Esophagus squamous epithelium (tissue), 5 donors: ENCODE results near the gene SMAD3. TPM values are rescaled to one million over a fixed set of nuclear protein-coding genes. Genes with fewer than 3 reads are reported as not detected.

Experiments
- DNase-seq: peaks from one replicate; lab custom pipeline; 2025; lab: John Stamatoyannopoulos, UW
- H3K27ac ChIP-seq, 4 donors: fragments of 200-600 bp; sonication (generic); one replicate each; pipeline ENCODE4 v1.5.1; 2016 to 2019; ENCODE audit warnings: mild to moderate bottlenecking in 1 of 4
- H3K27me3 ChIP-seq, 4 donors: fragments of 200-600 bp; sonication (generic); 1 replicate in 3 of 4; 2 replicates in 1 of 4; pipeline versions ENCODE4 v1.5.1 to v1.6.0; 2017 to 2021; ENCODE audit warnings: antibody characterized with exemption in 1 of 4
- H3K36me3 ChIP-seq, 3 donors: fragments of 200-600 bp; sonication (generic); one replicate each; pipeline ENCODE4 v1.5.1; 2016 to 2019
- H3K4me1 ChIP-seq, 3 donors: fragments of 200-600 bp; sonication (generic); one replicate each; pipeline ENCODE4 v1.5.1; 2017 to 2019
- H3K4me3 ChIP-seq, 4 donors: fragments of 200-600 bp; sonication (generic); 1 replicate in 3 of 4; 2 replicates in 1 of 4; pipeline ENCODE4 v1.5.1; 2016 to 2019; ENCODE audit warnings: mild to moderate bottlenecking in 2 of 4, moderate library complexity in 1 of 4
- H3K9me3 ChIP-seq, 3 donors: fragments of 200-600 bp; sonication (generic); one replicate each; pipeline ENCODE4 v1.5.1; 2016 to 2019
- POLR2A ChIP-seq, 4 donors: fragments of 450-650 bp; IDR thresholded peaks; one replicate each; pipeline ENCODE4 v1.6.1; 2017; ENCODE audit warnings: antibody characterized with exemption in 4 of 4, mild to moderate bottlenecking in 4 of 4, moderate library complexity in 3 of 4
- WGBS, 2 donors: methylation state at CpG; one replicate each; pipeline ENCODE4 v1.1.5; 2018; 5-methylcytosine and 5-hydroxymethylcytosine counted together
- intact Hi-C: fragments of 100-400 bp; cut with DNase I; formaldehyde crosslinking; loops from one replicate; pipeline ENCODE4 v1.15.0; 2022
- total RNA-seq, 4 donors: library from RNA; depleted of rRNA; stranded (reverse); fragments of >200 nt; gene quantifications; one replicate each; pipeline ENCODE4 v1.1.0, GENCODE V29; 2016
- TF ChIP-seq, protein P1 (sequence below), 6 experiments: fragments of 450-650 bp in 4 of 6; fragments of 200-600 bp in 2 of 6; sonication (generic) in 2 of 6; IDR thresholded peaks; one replicate each; pipeline ENCODE4 v1.5.1; 2016 to 2019; ENCODE audit warnings: antibody characterized with exemption in 6 of 6, mild to moderate bottlenecking in 4 of 6, moderate library complexity in 4 of 6
- donor health status: DM: yes; HTN: yes; CAD: no.

The SMAD3 gene
- total RNA-seq, 4 donors from 2014 or later, result 70.8 to 134 (median 105) TPM

DNA sequence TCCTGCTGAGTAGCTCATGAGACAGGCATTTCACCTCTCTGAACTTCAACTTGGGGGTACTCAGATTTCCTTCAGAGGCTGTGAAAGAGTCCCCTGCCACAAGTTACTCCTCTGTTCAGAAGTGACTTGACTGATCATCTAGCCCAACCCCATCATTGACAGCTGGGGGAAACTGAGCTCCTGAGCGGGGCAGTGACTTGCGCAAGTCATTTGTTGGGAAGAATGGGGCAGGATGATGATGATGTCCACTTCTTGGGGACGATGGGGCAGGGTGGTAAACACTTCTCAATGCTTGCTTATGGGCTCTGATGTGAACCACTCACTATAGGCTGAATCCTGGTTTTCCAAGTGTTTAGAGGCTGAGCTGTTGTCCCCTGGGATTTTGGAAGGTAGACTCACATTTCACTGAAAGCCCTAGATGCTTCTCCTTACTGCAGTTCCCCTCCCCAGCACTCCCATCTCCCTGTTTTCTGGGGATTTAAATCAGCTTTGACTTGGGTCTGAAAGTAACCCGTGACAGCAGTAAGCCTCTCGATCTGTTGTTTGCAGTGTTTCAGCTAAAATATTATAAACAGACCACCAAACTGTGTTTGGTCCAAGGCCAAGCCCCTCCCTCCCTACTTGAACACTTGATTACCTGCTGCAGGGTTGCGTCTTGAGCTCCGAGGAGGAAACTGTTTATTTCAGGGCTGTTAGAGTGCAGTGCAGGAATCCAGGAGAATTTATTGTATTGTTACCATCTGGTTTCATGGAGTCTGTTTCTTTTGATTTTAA, 25.1 kb downstream of the SMAD3 start:
- Histone ChIP-seq H3K27me3 (no peaks in the 10 kb centered on the region), H3K9me3 (no peaks in the 10 kb centered on the region), H3K4me1 (peaks cover 60 to 99% (median 87%) of the 10 kb centered on the region in 3 donors), H3K27ac (peak overlapping the region; percentile 37 to 68 (median 60)), H3K4me3 (peak overlapping the region in 1 of 4 donors; percentile 5), H3K36me3 (peaks cover 0 to 26% (median 0%) of the 10 kb centered on the region in 3 donors)
- DNase-seq, result no peak
- TF ChIP-seq, protein P1, sequence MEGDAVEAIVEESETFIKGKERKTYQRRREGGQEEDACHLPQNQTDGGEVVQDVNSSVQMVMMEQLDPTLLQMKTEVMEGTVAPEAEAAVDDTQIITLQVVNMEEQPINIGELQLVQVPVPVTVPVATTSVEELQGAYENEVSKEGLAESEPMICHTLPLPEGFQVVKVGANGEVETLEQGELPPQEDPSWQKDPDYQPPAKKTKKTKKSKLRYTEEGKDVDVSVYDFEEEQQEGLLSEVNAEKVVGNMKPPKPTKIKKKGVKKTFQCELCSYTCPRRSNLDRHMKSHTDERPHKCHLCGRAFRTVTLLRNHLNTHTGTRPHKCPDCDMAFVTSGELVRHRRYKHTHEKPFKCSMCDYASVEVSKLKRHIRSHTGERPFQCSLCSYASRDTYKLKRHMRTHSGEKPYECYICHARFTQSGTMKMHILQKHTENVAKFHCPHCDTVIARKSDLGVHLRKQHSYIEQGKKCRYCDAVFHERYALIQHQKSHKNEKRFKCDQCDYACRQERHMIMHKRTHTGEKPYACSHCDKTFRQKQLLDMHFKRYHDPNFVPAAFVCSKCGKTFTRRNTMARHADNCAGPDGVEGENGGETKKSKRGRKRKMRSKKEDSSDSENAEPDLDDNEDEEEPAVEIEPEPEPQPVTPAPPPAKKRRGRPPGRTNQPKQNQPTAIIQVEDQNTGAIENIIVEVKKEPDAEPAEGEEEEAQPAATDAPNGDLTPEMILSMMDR (IDR thresholded peaks at IDR 0.05), result no peak
- TF ChIP-seq POLR2A (IDR thresholded peaks at IDR 0.05), result no peak
- 53 to 57% methylated on average over 6 of the region's 7 CpGs for WGBS, 2 donors
- intact Hi-C loops, result no loop called here

DNA sequence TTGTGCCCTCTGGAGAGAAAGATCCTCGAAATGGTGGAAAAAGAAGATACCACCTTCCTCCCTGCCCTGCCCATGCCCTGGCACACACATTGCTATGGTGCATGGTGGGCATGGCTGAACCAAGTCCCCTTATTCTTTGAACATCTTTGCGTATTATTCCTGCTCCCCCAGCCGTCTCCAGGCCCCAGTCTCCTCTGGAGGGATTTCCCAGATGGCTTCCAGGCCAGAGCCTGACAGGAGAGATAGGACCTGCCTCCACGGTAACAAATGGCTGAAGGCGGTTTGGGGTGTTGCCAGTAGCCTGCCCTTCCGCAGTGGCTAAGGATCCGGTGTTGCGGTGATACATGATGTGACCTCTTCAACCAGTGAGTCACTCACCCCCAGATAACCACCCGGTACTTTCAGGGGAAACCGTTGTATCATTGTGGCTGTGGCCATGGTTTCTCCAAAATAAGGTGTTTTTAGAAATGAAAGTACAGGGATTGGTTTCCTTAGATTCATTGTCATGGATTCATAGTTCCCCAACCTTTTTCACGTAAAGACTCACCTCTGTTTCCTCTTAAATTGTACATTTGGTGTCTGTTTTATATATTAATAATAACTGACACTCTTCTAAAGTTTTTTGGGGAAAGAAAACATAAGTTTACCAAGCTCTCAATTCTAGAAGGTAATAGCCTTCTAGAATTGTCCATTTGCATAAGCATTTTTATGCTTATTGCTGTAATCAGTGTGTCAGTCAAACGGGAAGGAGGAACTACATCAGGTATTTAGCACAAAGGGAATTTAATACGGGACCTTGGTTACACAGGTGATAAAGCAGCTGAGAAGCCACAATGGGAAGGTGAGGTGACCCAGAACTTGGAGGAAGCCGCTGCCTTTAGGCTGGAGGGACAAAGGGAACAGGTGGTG, 25.9 kb downstream of the SMAD3 start:
- H3K36me3 ChIP-seq, result peaks cover 0 to 34% (median 0%) of the 10 kb centered on the region in 3 donors
- peak overlapping the region; percentile 37 to 68 (median 60) for H3K27ac ChIP-seq
- H3K4me3 ChIP-seq, result peak overlapping the region in 1 of 4 donors; percentile 5
- H3K4me1 ChIP-seq, result peaks cover 53 to 96% (median 79%) of the 10 kb centered on the region in 3 donors
- intact Hi-C loops, result no loop called here
- TF ChIP-seq, protein P1 (IDR thresholded peaks at IDR 0.05), result no peak
- no peak for TF ChIP-seq POLR2A (IDR thresholded peaks at IDR 0.05)
- 28% methylated on average over 11 to 13 of the region's 14 CpGs for WGBS, 2 donors
- no peaks in the 10 kb centered on the region for H3K27me3 ChIP-seq
- DNase-seq, result no peak
- H3K9me3 ChIP-seq, result no peaks in the 10 kb centered on the region

DNA sequence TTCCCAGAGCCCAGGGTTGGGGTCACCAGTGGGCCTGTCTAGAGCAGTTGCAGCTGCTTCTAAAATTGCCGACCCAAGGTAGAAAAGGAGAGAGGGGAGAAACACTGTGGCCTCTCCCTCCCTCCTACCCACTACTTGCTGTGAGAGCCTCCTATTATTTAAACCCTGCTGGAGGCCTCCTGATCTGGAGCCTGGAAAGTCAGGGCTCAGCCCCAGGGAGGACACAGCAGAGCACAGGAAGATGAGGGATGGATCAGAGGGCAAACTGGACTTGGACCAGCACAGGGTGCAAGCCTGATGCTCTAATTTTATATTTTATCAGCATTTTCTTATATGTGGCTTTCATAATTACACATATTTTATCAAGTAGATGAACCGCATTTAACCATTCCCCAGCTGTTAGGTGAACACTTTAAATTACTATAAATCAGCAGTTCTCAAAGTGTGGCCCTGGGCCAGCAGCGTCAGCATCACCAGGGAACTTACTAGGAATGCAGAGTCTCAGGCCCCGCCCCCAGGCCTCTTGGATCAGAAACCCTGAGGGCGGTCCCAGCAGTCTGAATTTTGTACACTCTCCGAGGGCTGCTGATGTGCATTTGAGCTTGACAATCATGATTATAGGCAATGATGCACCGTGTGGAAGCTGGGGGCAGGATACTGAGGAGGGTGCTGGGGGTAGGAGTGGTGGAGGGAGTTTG, 26.7 kb downstream of the SMAD3 start:
- Histone ChIP-seq H3K27me3 (no peaks in the 10 kb centered on the region), H3K27ac (peak overlapping the region; percentile 24 to 61 (median 56)), H3K36me3 (peaks cover 0 to 37% (median 0%) of the 10 kb centered on the region in 3 donors), H3K4me1 (peaks cover 51 to 93% (median 74%) of the 10 kb centered on the region in 3 donors), H3K9me3 (no peaks in the 10 kb centered on the region), H3K4me3 (no peak overlapping the region)
- intact Hi-C loops, result no loop called here
- WGBS, 2 donors, result 61 to 66% methylated on average over 6 to 7 of the region's 7 CpGs
- DNase-seq, result no peak
- TF ChIP-seq POLR2A (IDR thresholded peaks at IDR 0.05), result no peak

DNA sequence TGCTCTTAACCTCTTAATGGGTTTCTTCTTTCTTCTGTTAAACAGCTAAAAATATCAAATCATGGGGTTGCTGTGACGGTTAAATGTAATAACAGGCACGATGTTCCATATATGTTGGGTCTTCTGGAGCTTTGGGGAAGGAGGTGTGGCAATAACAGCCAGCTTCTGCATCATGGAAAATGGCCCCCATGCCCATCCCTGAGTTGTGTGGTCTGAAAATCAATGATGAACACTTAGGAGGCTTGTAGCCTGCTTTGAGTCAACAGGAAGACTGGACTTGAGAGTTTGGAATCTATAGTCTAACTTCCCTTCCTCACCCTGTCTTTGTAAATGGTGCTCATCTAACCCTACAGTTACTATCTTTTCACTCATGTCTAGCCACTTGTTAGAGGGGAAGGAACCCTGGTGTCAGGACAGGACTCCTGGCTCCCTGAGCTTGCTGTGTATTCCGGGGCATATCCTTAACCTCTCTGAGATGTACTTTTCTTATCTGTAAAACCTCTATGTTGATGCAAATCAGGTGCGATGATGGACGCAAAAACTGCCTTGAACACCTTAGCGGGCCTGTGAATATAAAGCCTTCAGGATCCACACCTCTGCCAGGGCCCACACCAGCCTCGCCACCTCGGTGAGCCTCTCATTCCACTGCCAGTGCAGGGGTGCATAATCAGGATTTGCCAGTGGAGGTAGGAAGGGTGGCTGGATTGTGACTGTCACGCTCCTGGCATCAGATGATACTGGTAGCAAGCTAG, 27.5 kb downstream of the SMAD3 start:
- intact Hi-C loops, result no loop called here
- 81 to 94% methylated on average over 9 of the region's 9 CpGs for WGBS, 2 donors
- peak overlapping the region in 1 of 4 donors; percentile 61 for H3K27ac ChIP-seq

More for the DNA sequence above, 27.5 kb downstream of the SMAD3 start:
- Histone ChIP-seq H3K9me3 (no peaks in the 10 kb centered on the region), H3K36me3 (peaks cover 0 to 37% (median 0%) of the 10 kb centered on the region in 3 donors), H3K27me3 (no peaks in the 10 kb centered on the region), H3K4me1 (peaks cover 50 to 93% (median 76%) of the 10 kb centered on the region in 3 donors), H3K4me3 (no peak overlapping the region)
- TF ChIP-seq POLR2A (IDR thresholded peaks at IDR 0.05), result no peak
- TF ChIP-seq, protein P1 (IDR thresholded peaks at IDR 0.05), result no peak
- no peak for DNase-seq
